Mesenchymal stem cell (in vitro differentiated cells and primary cell): ENCODE measurements around the gene KDM4C. TPM values are rescaled to one million over a fixed set of nuclear protein-coding genes. Genes with fewer than 3 reads are reported as not detected.

Experiments used
- DNase-seq: peaks from one replicate; pipeline ENCODE4 v3.0.0-alpha.2; 2013
- H2AFZ ChIP-seq: one replicate; pipeline ENCODE4 v1.6.1; 2013; ENCODE audit warnings: low read depth, mild to moderate bottlenecking, control low read depth, inconsistent platforms, low read length, moderate library complexity
- H2AK5ac ChIP-seq: 2 replicates; pipeline ENCODE4 v1.6.1; 2013; ENCODE audit warnings: low read length, moderate library complexity, mild to moderate bottlenecking, inconsistent platforms; ENCODE audit not compliant: severe bottlenecking
- H2BK120ac ChIP-seq: one replicate; pipeline ENCODE4 v1.6.1; 2013; ENCODE audit warnings: low read depth, mild to moderate bottlenecking, inconsistent platforms, low read length, moderate library complexity
- H2BK12ac ChIP-seq, 2 experiments: one replicate each; pipeline ENCODE4 v1.6.1; 2013; ENCODE audit warnings: inconsistent platforms in 2 of 2, low read length in 2 of 2, mild to moderate bottlenecking in 2 of 2, moderate library complexity in 2 of 2, control low read depth in 1 of 2
- H2BK15ac ChIP-seq: one replicate; pipeline ENCODE4 v1.6.1; 2013; ENCODE audit warnings: mild to moderate bottlenecking, low read depth, inconsistent platforms; ENCODE audit not compliant: poor library complexity, severe bottlenecking
- H2BK5ac ChIP-seq: 2 replicates; pipeline ENCODE4 v1.6.1; 2013; ENCODE audit warnings: low read depth, mild to moderate bottlenecking, low read length, control low read depth, inconsistent platforms; ENCODE audit not compliant: poor library complexity, severe bottlenecking
- H3K14ac ChIP-seq, 2 experiments: one replicate each; pipeline ENCODE4 v1.6.1; 2013; ENCODE audit warnings: inconsistent platforms in 2 of 2, low read length in 2 of 2, control low read depth in 1 of 2, mild to moderate bottlenecking in 1 of 2, moderate library complexity in 1 of 2
- H3K18ac ChIP-seq, 2 experiments: one replicate each; pipeline ENCODE4 v1.6.1; 2013; ENCODE audit warnings: inconsistent platforms in 2 of 2, low read length in 2 of 2, control low read depth in 1 of 2, low read depth in 1 of 2, mild to moderate bottlenecking in 1 of 2
- H3K23ac ChIP-seq, 2 experiments: one replicate each; pipeline ENCODE4 v1.6.1; 2013; ENCODE audit warnings: inconsistent platforms in 2 of 2, low read length in 2 of 2, mild to moderate bottlenecking in 2 of 2, moderate library complexity in 2 of 2, control low read depth in 1 of 2
- H3K27ac ChIP-seq: 2 replicates; pipeline ENCODE4 v1.5.1; 2013; ENCODE audit warnings: mild to moderate bottlenecking, moderate library complexity, low read length, control low read depth, inconsistent platforms; ENCODE audit not compliant: poor library complexity, severe bottlenecking
- H3K27me3 ChIP-seq, 2 experiments: 2 replicates each; pipeline versions ENCODE4 v1.6.1 to v1.7.0; 2013; ENCODE audit warnings: low read length in 2 of 2, mild to moderate bottlenecking in 2 of 2, moderate library complexity in 2 of 2, control low read depth in 1 of 2, inconsistent platforms in 1 of 2; ENCODE audit not compliant: control insufficient read depth in 1 of 2, insufficient read depth in 1 of 2
- H3K36me3 ChIP-seq, 2 experiments: 2 replicates each; pipeline versions ENCODE4 v1.6.1 to v1.7.0; 2013; ENCODE audit warnings: low read length in 2 of 2, control low read depth in 1 of 2, inconsistent platforms in 1 of 2, low read depth in 1 of 2, mild to moderate bottlenecking in 1 of 2; ENCODE audit not compliant: insufficient read depth in 2 of 2, control insufficient read depth in 1 of 2
- H3K4ac ChIP-seq, 2 experiments: one replicate each; pipeline ENCODE4 v1.6.1; 2013; ENCODE audit warnings: inconsistent platforms in 2 of 2, low read length in 2 of 2, mild to moderate bottlenecking in 2 of 2, moderate library complexity in 2 of 2, control low read depth in 1 of 2, low read depth in 1 of 2
- H3K4me1 ChIP-seq: 2 replicates; pipeline ENCODE4 v1.6.1; 2013; ENCODE audit warnings: low read depth, low read length, control low read depth; ENCODE audit not compliant: control insufficient read depth, insufficient read depth
- H3K4me2 ChIP-seq: 2 replicates; pipeline ENCODE4 v1.6.1; 2013; ENCODE audit warnings: low read length, mild to moderate bottlenecking, inconsistent platforms; ENCODE audit not compliant: poor library complexity, severe bottlenecking
- H3K4me3 ChIP-seq, 2 experiments: 2 replicates each; pipeline versions ENCODE4 v1.5.1 to v1.7.0; 2013; ENCODE audit warnings: low read length in 2 of 2, mild to moderate bottlenecking in 2 of 2, control low read depth in 1 of 2, low read depth in 1 of 2; ENCODE audit not compliant: insufficient read depth in 1 of 2
- H3K79me1 ChIP-seq: replicated peaks from 2 replicates; pipeline ENCODE4 v1.6.1; 2013; ENCODE audit warnings: mild to moderate bottlenecking, control low read depth, low read length, inconsistent platforms; ENCODE audit not compliant: poor library complexity, severe bottlenecking
- H3K9ac ChIP-seq: 2 replicates; pipeline ENCODE4 v1.7.0; 2013; ENCODE audit warnings: mild to moderate bottlenecking, low read length, moderate library complexity
- H3K9me3 ChIP-seq: 2 replicates; pipeline ENCODE4 v1.7.0; 2013; ENCODE audit warnings: mild to moderate bottlenecking, low read length; ENCODE audit not compliant: control insufficient read depth
- H4K8ac ChIP-seq: one replicate; pipeline ENCODE4 v1.6.1; 2013; ENCODE audit warnings: inconsistent platforms, mild to moderate bottlenecking, low read length, moderate library complexity
- H4K91ac ChIP-seq: one replicate; pipeline ENCODE4 v1.6.1; 2013; ENCODE audit warnings: mild to moderate bottlenecking, low read length, inconsistent platforms
- WGBS: methylation state at CpG from one replicate; pipeline ENCODE4 v1.1.7; 2013; ENCODE audit warnings: mixed read lengths; 5-methylcytosine and 5-hydroxymethylcytosine counted together
- polyA plus RNA-seq, 2 experiments: library from polyadenylated mRNA; stranded (reverse); fragments of 200-250 nt; gene quantifications; one replicate each; pipeline ENCODE4 v1.2.3, GENCODE V29; 2013

The KDM4C gene
- polyA plus RNA-seq (2013, experiment 1 of 2), result 5.3 TPM
- polyA plus RNA-seq (2013, experiment 2 of 2), result 5.1 TPM

DNA sequence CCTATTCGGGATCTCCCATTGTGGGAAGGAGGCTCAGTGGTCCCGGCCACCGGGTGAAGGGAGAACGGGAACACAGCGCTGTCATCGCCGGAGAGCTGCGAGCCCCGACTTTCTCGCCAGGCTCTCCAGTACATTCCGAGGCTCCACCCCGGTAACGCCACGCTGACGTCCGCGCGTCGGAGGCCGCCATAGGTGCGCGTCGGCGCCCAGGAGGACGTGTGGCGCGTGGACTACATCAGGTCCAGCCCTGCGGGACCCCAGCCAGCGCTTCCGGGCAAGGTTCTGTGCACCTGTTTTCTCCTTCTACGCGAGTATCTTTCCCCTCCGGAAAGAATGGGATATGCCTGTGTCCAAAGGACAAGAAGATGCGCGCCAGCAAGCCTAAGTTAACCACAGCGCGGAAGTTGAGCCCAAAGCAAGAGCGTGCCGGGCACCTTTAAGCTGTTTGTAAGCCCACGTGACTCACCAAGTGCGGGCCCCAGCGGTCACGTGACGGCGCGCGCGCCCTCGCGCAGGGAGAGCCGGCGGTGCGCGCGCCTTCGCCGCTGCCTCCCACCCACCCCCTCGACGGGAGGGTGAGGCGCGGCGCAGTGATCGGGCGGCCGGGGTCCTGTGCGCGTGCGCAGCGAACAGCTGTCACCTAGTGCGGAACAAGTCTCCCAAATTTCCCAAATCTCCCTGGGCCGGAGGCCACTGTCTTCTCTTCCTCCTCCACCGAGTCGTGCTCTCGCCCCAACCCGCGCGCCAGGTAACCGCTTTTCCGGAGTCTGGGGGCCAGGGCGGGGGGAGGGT, at the start of gene KDM4C:
KDM4C (plus strand) TSS at position 518 of the 792 bp plus-strand sequence. CDS start 35,016 bp downstream, outside the sequence.
- peak within 1 kb of the TSS; percentile 91 for H4K91ac ChIP-seq
- H2BK120ac ChIP-seq, result peak within 1 kb of the TSS; percentile 92
- no peaks in the 10 kb centered on the region for H3K9me3 ChIP-seq
- no peaks in the 10 kb centered on the region for H3K36me3 ChIP-seq
- H2BK5ac ChIP-seq, result peak within 1 kb of the TSS; percentile 49
- H3K4me1 ChIP-seq, result peaks cover 4% of the 10 kb centered on the region
- peak within 1 kb of the TSS; percentile 80 for H2BK15ac ChIP-seq
- H3K18ac ChIP-seq, result peak within 1 kb of the TSS; percentile 86 to 96
- peak within 1 kb of the TSS; percentile 95 for H3K4me2 ChIP-seq
- H3K27me3 ChIP-seq, result no peaks in the 10 kb centered on the region
- H2AFZ ChIP-seq, result peak within 1 kb of the TSS; percentile 96
- peak within 1 kb of the TSS; percentile 94 for H3K27ac ChIP-seq
- peak; percentile 96 for DNase-seq
- WGBS, result 1% methylated on average over 80 of the region's 80 CpGs
- H2AK5ac ChIP-seq, result no peak within 1 kb of the TSS
- H3K9ac ChIP-seq, result peak within 1 kb of the TSS; percentile 96
- peak within 1 kb of the TSS; percentile 64 to 81 for H3K4ac ChIP-seq
- H4K8ac ChIP-seq, result peak within 1 kb of the TSS; percentile 57
- peak within 1 kb of the TSS in 1 of 2 experiments; percentile 94 for H3K14ac ChIP-seq
- H3K4me3 ChIP-seq, result peak within 1 kb of the TSS; percentile 91 to 95
- peak within 1 kb of the TSS in 1 of 2 experiments; percentile 74 for H3K23ac ChIP-seq
- peaks cover 5% of the 10 kb centered on the region for H3K79me1 ChIP-seq
- H2BK12ac ChIP-seq, result peak within 1 kb of the TSS; percentile 46 to 71

DNA sequence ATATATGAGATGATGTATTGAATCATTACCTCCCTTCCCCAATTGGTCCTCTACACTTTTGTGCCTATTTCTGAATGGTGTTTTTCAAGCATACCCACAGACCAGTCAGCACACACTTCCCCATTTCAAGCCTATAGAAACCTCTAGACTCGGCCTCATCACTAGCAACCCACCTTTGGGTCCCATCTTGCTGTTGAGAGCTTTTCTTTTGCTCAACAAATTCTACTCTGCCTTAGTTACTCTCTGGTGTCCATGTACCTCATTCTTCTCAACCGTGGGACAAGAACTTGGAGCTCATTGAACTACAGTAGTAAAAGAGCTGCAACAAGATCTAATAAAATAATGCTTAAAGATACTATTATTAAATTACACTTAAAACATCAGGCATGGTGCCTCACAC, 49.0 kb upstream of the KDM4C start:
- H3K9me3 ChIP-seq, result no peaks in the 10 kb centered on the region
- no peak overlapping the region for H2AFZ ChIP-seq
- H3K4ac ChIP-seq, result no peak overlapping the region
- H4K8ac ChIP-seq, result no peak overlapping the region
- no peaks in the 10 kb centered on the region for H3K36me3 ChIP-seq
- no peak overlapping the region for H3K4me3 ChIP-seq
- no peak overlapping the region for H3K23ac ChIP-seq
- H3K4me1 ChIP-seq, result peaks cover 3% of the 10 kb centered on the region
- no peak overlapping the region for H2AK5ac ChIP-seq
- no peaks in the 10 kb centered on the region for H3K27me3 ChIP-seq
- no peak overlapping the region for H3K9ac ChIP-seq
- no peak overlapping the region for H4K91ac ChIP-seq
- 67% methylated on average over 1 of the region's 2 CpGs for WGBS
- no peak overlapping the region for H3K18ac ChIP-seq
- no peak overlapping the region for H3K14ac ChIP-seq
- H2BK15ac ChIP-seq, result no peak overlapping the region
- DNase-seq, result no peak
- H2BK5ac ChIP-seq, result no peak overlapping the region
- no peak overlapping the region for H3K4me2 ChIP-seq
- H3K79me1 ChIP-seq, result no peaks in the 10 kb centered on the region
- H2BK120ac ChIP-seq, result no peak overlapping the region
- no peak overlapping the region for H3K27ac ChIP-seq
- no peak overlapping the region for H2BK12ac ChIP-seq

DNA sequence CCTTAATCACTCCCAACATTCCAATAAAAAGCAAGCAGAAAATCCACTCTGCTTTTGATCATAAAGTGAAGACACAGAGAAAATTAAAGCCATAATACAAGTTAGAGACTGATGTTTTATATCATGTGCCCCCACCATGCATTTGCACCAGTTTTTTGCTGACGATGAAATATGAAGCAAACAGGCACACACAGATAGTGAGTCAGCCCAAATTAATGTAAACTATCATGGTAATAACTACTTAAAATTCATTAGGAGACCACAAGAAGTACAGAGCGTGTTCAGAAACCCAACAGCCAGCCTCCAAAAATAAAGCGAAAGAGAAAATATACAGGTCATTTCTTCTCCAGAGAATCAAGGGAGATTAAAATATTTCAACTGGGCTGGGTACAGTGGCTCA, 46.4 kb upstream of the KDM4C start:
- DNase-seq, result peak; percentile 27
- Histone ChIP-seq H3K79me1 (no peaks in the 10 kb centered on the region), H4K91ac (no peak overlapping the region), H3K4me2 (no peak overlapping the region), H3K36me3 (no peaks in the 10 kb centered on the region), H4K8ac (no peak overlapping the region), H3K4me1 (no peaks in the 10 kb centered on the region), H3K18ac (no peak overlapping the region), H3K4me3 (no peak overlapping the region), H3K9ac (no peak overlapping the region), H3K9me3 (no peaks in the 10 kb centered on the region), H2AFZ (no peak overlapping the region), H2BK12ac (no peak overlapping the region), H2BK120ac (no peak overlapping the region), H3K27me3 (peaks cover 0 to 4% of the 10 kb centered on the region in 2 experiments), H2BK5ac (no peak overlapping the region), H2AK5ac (no peak overlapping the region), H3K4ac (no peak overlapping the region), H3K27ac (no peak overlapping the region), H2BK15ac (no peak overlapping the region), H3K23ac (no peak overlapping the region), H3K14ac (no peak overlapping the region)
- 60% methylated on average over 1 of the region's 3 CpGs for WGBS

DNA sequence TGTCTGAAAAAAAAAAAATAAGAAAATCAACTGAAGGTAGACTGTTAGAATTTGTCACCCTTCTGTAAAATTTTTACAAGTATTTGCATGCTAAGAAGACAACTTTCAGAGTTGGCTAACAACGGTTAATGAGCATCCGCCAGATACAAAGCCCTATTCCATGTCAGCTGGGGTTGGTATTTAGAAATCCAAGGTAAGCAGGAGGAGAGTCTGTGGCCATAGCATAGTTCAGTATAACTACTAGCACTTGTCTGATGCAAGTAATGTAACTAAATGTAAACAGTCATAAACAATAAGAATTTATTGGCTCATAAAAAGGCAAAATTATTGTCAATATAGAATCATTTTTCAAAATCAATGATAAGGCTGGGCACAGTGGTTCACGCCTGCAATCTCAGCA, 45.7 kb upstream of the KDM4C start:
- Histone ChIP-seq H3K79me1 (no peaks in the 10 kb centered on the region), H4K8ac (no peak overlapping the region), H2AK5ac (no peak overlapping the region), H3K18ac (no peak overlapping the region), H3K4me3 (no peak overlapping the region), H3K36me3 (no peaks in the 10 kb centered on the region), H3K4me2 (no peak overlapping the region), H2BK5ac (no peak overlapping the region), H2BK12ac (no peak overlapping the region), H3K4me1 (no peaks in the 10 kb centered on the region), H3K9me3 (no peaks in the 10 kb centered on the region), H2BK120ac (no peak overlapping the region), H3K4ac (no peak overlapping the region), H2BK15ac (no peak overlapping the region), H3K27me3 (peaks cover 0 to 9% of the 10 kb centered on the region in 2 experiments), H2AFZ (no peak overlapping the region), H3K27ac (no peak overlapping the region), H3K23ac (no peak overlapping the region), H3K9ac (no peak overlapping the region), H4K91ac (no peak overlapping the region), H3K14ac (no peak overlapping the region)
- 64% methylated on average over 3 of the region's 3 CpGs for WGBS
- DNase-seq, result no peak
